K562 (cell line): Measurements from ENCODE around the gene FRG2B. TPM values are rescaled to one million over a fixed set of nuclear protein-coding genes. Genes with fewer than 3 reads are reported as not detected.

ENCODE experiments used
- ATAC-seq: fragments of 200-7000 bp; cut with Tn5 transposase; 3 replicates; pipeline ENCODE4 v1.9.1; 2020; ENCODE audit warnings: moderate library complexity
- BruUV-seq: library from RNA; stranded (reverse); fragments of 400-500 nt; replicated peaks from 2 replicates; lab custom pipeline; 2021; lab: Mats Ljungman, UMichigan
- CTCF ChIA-PET: fragments of 300-600 bp; formaldehyde crosslinking; extraction: SDS; loops from one replicate; lab custom pipeline; 2021; ENCODE audit warnings: low intra/inter-chr PET ratio; lab: Yijun Ruan, JAX
- POLR2A ChIA-PET: fragments of 300-600, 350-650 bp; sonication (Branson Sonifier 250); formaldehyde crosslinking; extraction: SDS; loops from one replicate; lab custom pipeline; 2021; ENCODE audit warnings: antibody characterized with exemption, inconsistent platforms; lab: Yijun Ruan, JAX
- DNase-seq, 4 experiments: peaks; one replicate each; pipeline versions ENCODE4 v3.0.0 to v3.0.0-alpha.2; 2011 to 2018; ENCODE audit warnings: low spot score in 3 of 4, mixed read lengths in 3 of 4; ENCODE audit errors: extremely low read depth in 1 of 4
- FAIRE-seq: peaks from 2 replicates; lab custom pipeline; 2011; peaks lifted over from hg19 to GRCh38; lab: Jason Lieb, UNC
- H2AFZ ChIP-seq: 2 replicates; pipeline ENCODE4 v1.6.0; 2011; ENCODE audit warnings: low read depth, low read length, control low read depth, inconsistent platforms
- H3K27ac ChIP-seq: fragments of 200-600 bp; 3 replicates; pipeline ENCODE4 v1.8.0; 2011; ENCODE audit warnings: low read depth, mild to moderate bottlenecking, control low read depth, inconsistent platforms, low read length, moderate library complexity, mixed read lengths; ENCODE audit errors: extremely low read depth
- H3K27me3 ChIP-seq, 2 experiments: fragments of 300-600 bp in 1 of 2; 2 replicates in 1 of 2; 3 replicates in 1 of 2; pipeline versions ENCODE4 v1.6.0 to v1.8.0; 2011; ENCODE audit warnings: inconsistent platforms in 2 of 2, low read length in 2 of 2, mild to moderate bottlenecking in 1 of 2, mixed read lengths in 1 of 2, moderate library complexity in 1 of 2; ENCODE audit not compliant: control insufficient read depth in 2 of 2, insufficient read depth in 2 of 2
- H3K36me3 ChIP-seq: fragments of 300-600 bp; 3 replicates; pipeline ENCODE4 v1.8.0; 2011; ENCODE audit warnings: mild to moderate bottlenecking, low read length, inconsistent platforms; ENCODE audit not compliant: control insufficient read depth, insufficient read depth
- H3K4me1 ChIP-seq, 2 experiments: fragments of 200-600 bp in 1 of 2; replicated peaks in 1 of 2; 2 replicates in 1 of 2; 3 replicates in 1 of 2; pipeline versions ENCODE4 v1.5.1 to v1.8.0; 2011; ENCODE audit warnings: inconsistent platforms in 2 of 2, low read length in 2 of 2, mild to moderate bottlenecking in 1 of 2, mixed read lengths in 1 of 2, moderate library complexity in 1 of 2; ENCODE audit not compliant: control insufficient read depth in 2 of 2, insufficient read depth in 2 of 2
- H3K4me2 ChIP-seq: 2 replicates; pipeline ENCODE4 v1.6.1; 2011; ENCODE audit warnings: low read length, control low read depth, inconsistent platforms, mixed read lengths; ENCODE audit not compliant: insufficient read depth
- H3K4me3 ChIP-seq: fragments of 200-600 bp; sonication (generic), shearing (Covaris generic); 2 replicates; pipeline ENCODE4 v1.5.1; 2016; ENCODE audit warnings: control low read depth, inconsistent platforms
- H3K79me2 ChIP-seq: fragments of 200-600 bp; 3 replicates; pipeline ENCODE4 v1.8.0; 2011; ENCODE audit warnings: low read length, inconsistent platforms; ENCODE audit not compliant: control insufficient read depth, insufficient read depth
- H3K9ac ChIP-seq, 2 experiments: 2 replicates each; pipeline versions ENCODE4 v1.6.0 to v1.6.1; 2011; ENCODE audit warnings: low read depth in 2 of 2, low read length in 2 of 2, control low read depth in 1 of 2, inconsistent platforms in 1 of 2, mild to moderate bottlenecking in 1 of 2, mixed read lengths in 1 of 2; ENCODE audit not compliant: insufficient read depth in 1 of 2
- H3K9me1 ChIP-seq: one replicate; pipeline ENCODE4 v1.6.0; 2011; ENCODE audit warnings: inconsistent platforms, mild to moderate bottlenecking, low read length, moderate library complexity; ENCODE audit not compliant: control insufficient read depth, insufficient read depth
- H3K9me3 ChIP-seq: replicated peaks from 2 replicates; pipeline ENCODE4 v1.5.1; 2011; ENCODE audit warnings: low read depth, low read length, inconsistent platforms; ENCODE audit not compliant: control insufficient read depth, insufficient read depth
- H4K20me1 ChIP-seq: replicated peaks from 2 replicates; pipeline ENCODE4 v1.6.1; 2011; ENCODE audit warnings: low read length, inconsistent platforms, mixed read lengths; ENCODE audit not compliant: control insufficient read depth, insufficient read depth
- EHMT2 ChIP-seq: fragments of 450-650 bp; IDR thresholded peaks from 2 replicates; pipeline ENCODE4 v1.6.1; 2018; ENCODE audit warnings: antibody characterized with exemption
- GATAD2B ChIP-seq: fragments of 450-650 bp; IDR thresholded peaks from 2 replicates; pipeline ENCODE4 v1.6.1; 2017; ENCODE audit warnings: mild to moderate bottlenecking, borderline replicate concordance
- MED1 ChIP-seq: sonication (generic); formaldehyde crosslinking; IDR thresholded peaks from 2 replicates; pipeline ENCODE4 v1.8.1; 2023; ENCODE audit warnings: missing genetic modification reagents, borderline replicate concordance
- POLR2AphosphoS5 ChIP-seq: IDR thresholded peaks from 2 replicates; pipeline ENCODE4 v1.6.1; 2011; ENCODE audit warnings: mild to moderate bottlenecking, low read depth, low read length, moderate library complexity; ENCODE audit not compliant: control insufficient read depth, insufficient read depth
- RFX7 ChIP-seq: fragments of 250-450 bp; sonication (Bioruptor Pico); IDR thresholded peaks from 2 replicates; pipeline ENCODE4 v1.5.1; 2021; ENCODE audit warnings: mild to moderate bottlenecking
- SAP30 ChIP-seq: fragments of 200-600 bp; sonication (generic); IDR thresholded peaks from 2 replicates; pipeline ENCODE4 v1.6.1; 2012; ENCODE audit warnings: borderline replicate concordance, low read depth, mild to moderate bottlenecking, moderate library complexity, low read length, control low read depth, inconsistent platforms; ENCODE audit not compliant: insufficient read depth, poor library complexity, severe bottlenecking
- SMAD1 ChIP-seq: fragments of 150-350 bp; IDR thresholded peaks from 2 replicates; pipeline ENCODE4 v1.6.1; 2014; ENCODE audit warnings: low read length, low read depth; ENCODE audit not compliant: partially characterized antibody
- SMARCC2 ChIP-seq: fragments of 450-650 bp; IDR thresholded peaks from 2 replicates; pipeline ENCODE4 v1.6.1; 2017; ENCODE audit warnings: antibody characterized with exemption, moderate library complexity, mild to moderate bottlenecking, low read depth
- TBL1XR1 ChIP-seq, 2 experiments: IDR thresholded peaks; 2 replicates each; pipeline ENCODE4 v1.6.1; 2012; ENCODE audit warnings: improper control_type of control experiment in 2 of 2, low read length in 2 of 2, mild to moderate bottlenecking in 1 of 2
- XRCC5 ChIP-seq: fragments of 200-400 bp; formaldehyde crosslinking; IDR thresholded peaks from 2 replicates; pipeline ENCODE4 v1.6.1; 2017; ENCODE audit warnings: low read depth, mild to moderate bottlenecking, low read length
- ZNF133 ChIP-seq: fragments of 250-450 bp; sonication (Bioruptor Pico); IDR thresholded peaks from 2 replicates; pipeline ENCODE4 v1.4.0; 2020; ENCODE audit warnings: mild to moderate bottlenecking
- WGBS: fragments of 100-300 bp; shearing (Covaris generic); methylation state at CpG from one replicate; pipeline ENCODE4 v1.1.6; 2016; ENCODE audit warnings: low coverage, mixed read lengths; ENCODE audit not compliant: insufficient coverage; ENCODE audit errors: missing lambda C conversion rate; 5-methylcytosine and 5-hydroxymethylcytosine counted together
- in situ Hi-C: fragments of 300-500 bp; cut with MboI; formaldehyde crosslinking; loops from 4 replicates; pipeline ENCODE4 v1.15.0; 2018; ENCODE audit warnings: inconsistent platforms, mixed read lengths
- intact Hi-C: fragments of 100-400 bp; cut with micrococcal nuclease; formaldehyde crosslinking; loops from 2 replicates; pipeline ENCODE4 v1.14.2; 2022
- polyA plus RNA-seq, 8 experiments: library from polyadenylated mRNA; depleted of rRNA in 4 of 8; stranded (reverse) in 5 of 8; unstranded in 3 of 8; fragments of >200 nt; fragmentation: Nextera tagmentation in 2 of 8; fragmentation: Illumina TruSeq in 1 of 8; extraction: Ambion mirVana in 2 of 8; extraction: Trizol in 1 of 8; gene quantifications; 2 replicates each; pipeline versions ENCODE4 v1.2.1 to v1.2.3, GENCODE V29; 2011 to 2014; ENCODE audit warnings: inconsistent platforms in 1 of 8, missing spikeins in 1 of 8
- total RNA-seq, 7 experiments: library from RNA; depleted of rRNA in 6 of 7; stranded (reverse); fragments of >200 nt in 6 of 7; fragmentation: Illumina TruSeq in 2 of 7; extraction: Trizol in 2 of 7; gene quantifications; 2 replicates each; pipeline versions ENCODE4 v1.2.1 to v1.2.3, GENCODE V29; 2011 to 2021; ENCODE audit warnings: low replicate concordance in 1 of 7
- TF ChIP-seq, protein P1 (sequence below): fragments of 450-650 bp; IDR thresholded peaks from 2 replicates; pipeline ENCODE4 v1.6.1; 2016; ENCODE audit warnings: low read depth, mild to moderate bottlenecking, moderate library complexity
- TF ChIP-seq, protein P2 (sequence below): sonication (generic); formaldehyde crosslinking; IDR thresholded peaks from 2 replicates; pipeline ENCODE4 v1.8.0; 2022; ENCODE audit warnings: missing genetic modification reagents, mild to moderate bottlenecking, borderline replicate concordance
- TF ChIP-seq, protein P3 (sequence below): fragments of 450-650 bp; IDR thresholded peaks from 2 replicates; pipeline ENCODE4 v1.6.1; 2016; ENCODE audit warnings: borderline replicate concordance

The FRG2B gene
- total and polyA plus RNA-seq, 9 of the 15 experiments (the other 6 are each of a cell fraction or from before 2014, with no cell fraction given), result not detected

DNA sequence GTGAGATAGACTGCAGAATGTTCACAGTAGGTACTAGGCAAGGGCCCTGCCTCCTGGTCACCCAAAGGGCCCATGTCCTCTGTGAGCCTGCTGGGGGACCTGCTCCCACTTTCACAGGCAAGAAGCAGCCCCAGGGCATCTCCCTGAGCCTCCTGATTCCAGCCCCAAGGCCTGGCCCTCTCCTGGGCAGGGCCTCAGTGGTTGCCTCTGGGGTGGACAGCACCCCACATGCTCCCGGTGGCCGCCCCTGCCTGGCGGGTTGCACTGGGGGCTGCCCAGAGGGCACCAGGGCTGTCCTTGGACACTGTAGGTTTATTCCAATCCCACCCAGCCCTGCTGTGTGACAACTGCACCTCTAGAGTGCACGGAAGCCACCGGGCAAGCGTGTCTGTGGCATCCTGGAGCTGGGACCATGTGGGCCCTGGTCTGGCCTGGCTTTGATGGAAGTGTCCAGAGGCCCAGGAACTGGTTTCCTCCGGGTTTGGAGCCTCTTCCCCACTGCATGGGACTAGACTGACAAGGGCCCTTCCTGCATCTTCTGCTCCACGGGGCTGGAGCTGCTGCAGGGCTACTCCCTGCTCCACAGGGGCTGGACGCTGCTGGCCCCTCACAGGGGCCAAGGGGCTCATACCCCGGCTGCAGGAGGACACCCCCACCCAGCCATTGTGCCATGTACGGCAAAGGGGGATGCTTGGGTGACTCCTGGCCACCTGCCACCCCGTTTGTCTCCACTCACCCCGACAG is 36.2 kb downstream of the FRG2B start:
- ChIA-PET POLR2A (no interaction called here), CTCF (no interaction called here)
- 0% methylated on average over 6 of the region's 13 CpGs for WGBS
- FAIRE-seq (no peak), DNase-seq (no peak), ATAC-seq (no peak)
- H3K4me2 ChIP-seq, result no peak overlapping the region
- H4K20me1 ChIP-seq, result no peaks in the 10 kb centered on the region
- H3K27ac ChIP-seq, result no peak overlapping the region
- no peaks in the 10 kb centered on the region for H3K4me1 ChIP-seq
- no peak overlapping the region for H2AFZ ChIP-seq
- TF ChIP-seq MED1 (CRISPR knock-in tag) (no peak), ZNF133 (CRISPR knock-in tag) (no peak), POLR2AphosphoS5 (no peak), EHMT2 (no peak), SAP30 (no peak), SMARCC2 (no peak), XRCC5 (no peak), RFX7 (no peak), SMAD1 (no peak), TBL1XR1 (IDR thresholded peaks at IDR 0.05; ENCODE audit: low read length in 2 of 2) (no peak), GATAD2B (no peak)
- TF ChIP-seq, protein P1, sequence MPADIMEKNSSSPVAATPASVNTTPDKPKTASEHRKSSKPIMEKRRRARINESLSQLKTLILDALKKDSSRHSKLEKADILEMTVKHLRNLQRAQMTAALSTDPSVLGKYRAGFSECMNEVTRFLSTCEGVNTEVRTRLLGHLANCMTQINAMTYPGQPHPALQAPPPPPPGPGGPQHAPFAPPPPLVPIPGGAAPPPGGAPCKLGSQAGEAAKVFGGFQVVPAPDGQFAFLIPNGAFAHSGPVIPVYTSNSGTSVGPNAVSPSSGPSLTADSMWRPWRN, result no peak
- TF ChIP-seq, protein P2, sequence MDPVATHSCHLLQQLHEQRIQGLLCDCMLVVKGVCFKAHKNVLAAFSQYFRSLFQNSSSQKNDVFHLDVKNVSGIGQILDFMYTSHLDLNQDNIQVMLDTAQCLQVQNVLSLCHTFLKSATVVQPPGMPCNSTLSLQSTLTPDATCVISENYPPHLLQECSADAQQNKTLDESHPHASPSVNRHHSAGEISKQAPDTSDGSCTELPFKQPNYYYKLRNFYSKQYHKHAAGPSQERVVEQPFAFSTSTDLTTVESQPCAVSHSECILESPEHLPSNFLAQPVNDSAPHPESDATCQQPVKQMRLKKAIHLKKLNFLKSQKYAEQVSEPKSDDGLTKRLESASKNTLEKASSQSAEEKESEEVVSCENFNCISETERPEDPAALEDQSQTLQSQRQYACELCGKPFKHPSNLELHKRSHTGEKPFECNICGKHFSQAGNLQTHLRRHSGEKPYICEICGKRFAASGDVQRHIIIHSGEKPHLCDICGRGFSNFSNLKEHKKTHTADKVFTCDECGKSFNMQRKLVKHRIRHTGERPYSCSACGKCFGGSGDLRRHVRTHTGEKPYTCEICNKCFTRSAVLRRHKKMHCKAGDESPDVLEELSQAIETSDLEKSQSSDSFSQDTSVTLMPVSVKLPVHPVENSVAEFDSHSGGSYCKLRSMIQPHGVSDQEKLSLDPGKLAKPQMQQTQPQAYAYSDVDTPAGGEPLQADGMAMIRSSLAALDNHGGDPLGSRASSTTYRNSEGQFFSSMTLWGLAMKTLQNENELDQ (CRISPR knock-in tag), result no peak
- TF ChIP-seq, protein P3, sequence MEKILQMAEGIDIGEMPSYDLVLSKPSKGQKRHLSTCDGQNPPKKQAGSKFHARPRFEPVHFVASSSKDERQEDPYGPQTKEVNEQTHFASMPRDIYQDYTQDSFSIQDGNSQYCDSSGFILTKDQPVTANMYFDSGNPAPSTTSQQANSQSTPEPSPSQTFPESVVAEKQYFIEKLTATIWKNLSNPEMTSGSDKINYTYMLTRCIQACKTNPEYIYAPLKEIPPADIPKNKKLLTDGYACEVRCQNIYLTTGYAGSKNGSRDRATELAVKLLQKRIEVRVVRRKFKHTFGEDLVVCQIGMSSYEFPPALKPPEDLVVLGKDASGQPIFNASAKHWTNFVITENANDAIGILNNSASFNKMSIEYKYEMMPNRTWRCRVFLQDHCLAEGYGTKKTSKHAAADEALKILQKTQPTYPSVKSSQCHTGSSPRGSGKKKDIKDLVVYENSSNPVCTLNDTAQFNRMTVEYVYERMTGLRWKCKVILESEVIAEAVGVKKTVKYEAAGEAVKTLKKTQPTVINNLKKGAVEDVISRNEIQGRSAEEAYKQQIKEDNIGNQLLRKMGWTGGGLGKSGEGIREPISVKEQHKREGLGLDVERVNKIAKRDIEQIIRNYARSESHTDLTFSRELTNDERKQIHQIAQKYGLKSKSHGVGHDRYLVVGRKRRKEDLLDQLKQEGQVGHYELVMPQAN, result no peak
- H3K36me3 ChIP-seq, result no peaks in the 10 kb centered on the region
- no peak overlapping the region for H3K9ac ChIP-seq
- H3K4me3 ChIP-seq, result no peak overlapping the region
- no peaks in the 10 kb centered on the region for H3K9me1 ChIP-seq
- in situ Hi-C loops, result no loop called here
- no peaks in the 10 kb centered on the region for H3K27me3 ChIP-seq
- intact Hi-C loops, result no loop called here
- no TSS peak for BruUV-seq
- H3K79me2 ChIP-seq, result no peaks in the 10 kb centered on the region
- no peaks in the 10 kb centered on the region for H3K9me3 ChIP-seq
